GM18519 (cell line): Measurements from ENCODE around the gene TECTB.
A peak's percentile ranks its signal among the peaks of the same experiment; 100 is the strongest.

Experiments used
- ATAC-seq: cut with Tn5 transposase; IDR thresholded peaks from one replicate; pipeline ENCODE4 v1.9.1; 2021; ENCODE audit warnings: mild to moderate bottlenecking, moderate library complexity; ENCODE audit not compliant: unreplicated experiment, low FRiP score

The TECTB gene

GRCh38 chr10:112304267-112304859 lies 21.2 kb downstream of the TECTB start:
- no peak for ATAC-seq

GRCh38 chr10:112307358-112308124 lies 24.3 kb downstream of the TECTB start:
- no peak for ATAC-seq

- ATAC-seq = no peak
Measured at GRCh38 chr10:112308125-112308502, 24.9 kb downstream of the TECTB start.

- no peak for ATAC-seq
Measured at GRCh38 chr10:112311481-112311880, 28.3 kb downstream of the TECTB start.

GRCh38 chr10:112313234-112313633 lies 30.0 kb downstream of the TECTB start:
- ATAC-seq = no peak

GRCh38 chr10:112313911-112314310 lies 30.7 kb downstream of the TECTB start:
- no peak for ATAC-seq

GRCh38 chr10:112314822-112315474 lies 31.7 kb downstream of the TECTB start:
- peak; percentile 78 for ATAC-seq

- no peak for ATAC-seq
Measured at GRCh38 chr10:112327678-112328077, 44.5 kb downstream of the TECTB start.

- no peak for ATAC-seq
Measured at GRCh38 chr10:112330162-112330561, 47.0 kb downstream of the TECTB start.

GRCh38 chr10:112330607-112331160 lies 47.5 kb downstream of the TECTB start:
- ATAC-seq = no peak

GRCh38 chr10:112332022-112332421 lies 48.8 kb downstream of the TECTB start:
- ATAC-seq = no peak

GRCh38 chr10:112332509-112333228 lies 49.5 kb downstream of the TECTB start:
- no peak for ATAC-seq

- ATAC-seq = no peak
Measured at GRCh38 chr10:112333452-112333851, 50.3 kb downstream of the TECTB start.

- no peak for ATAC-seq
Measured at GRCh38 chr10:112335111-112335867, 52.1 kb downstream of the TECTB start.

- no peak for ATAC-seq
Measured at GRCh38 chr10:112335868-112336265, 52.7 kb downstream of the TECTB start.

- ATAC-seq = no peak
Measured at GRCh38 chr10:112336556-112337201, 53.5 kb downstream of the TECTB start.

- no peak for ATAC-seq
Measured at GRCh38 chr10:112338957-112339356, 55.8 kb downstream of the TECTB start.

GRCh38 chr10:112340601-112341000 lies 57.4 kb downstream of the TECTB start:
- ATAC-seq = no peak

GRCh38 chr10:112343056-112343806 lies 60.0 kb downstream of the TECTB start:
- ATAC-seq = no peak
